GM23338 (cell line): ENCODE results near the gene NFATC1. TPM values are rescaled to one million over a fixed set of nuclear protein-coding genes. Genes with fewer than 3 reads are reported as not detected.

Experiments
- CREB1 ChIP-seq: fragments of 250-450 bp; sonication (Bioruptor Pico); IDR thresholded peaks from 2 replicates; pipeline ENCODE4 v1.5.0; 2020; ENCODE audit warnings: low read depth, mild to moderate bottlenecking, moderate library complexity
- CTCF ChIP-seq, 2 experiments: fragments of 200-600 bp in 1 of 2; sonication (generic) in 1 of 2; conservative IDR thresholded peaks; 2 replicates each; pipeline versions ENCODE4 v1.5.1 to v1.6.1; 2016 to 2017; ENCODE audit warnings: antibody characterized with exemption in 2 of 2, low read depth in 2 of 2, mild to moderate bottlenecking in 2 of 2, moderate library complexity in 1 of 2
- EZH2 ChIP-seq: fragments of 200-600 bp; sonication (generic); IDR thresholded peaks from one replicate; pipeline ENCODE4 v1.8.0; 2017; ENCODE audit warnings: antibody characterized with exemption, mild to moderate bottlenecking, low read depth; ENCODE audit not compliant: unreplicated experiment
- EZH2phosphoT487 ChIP-seq: fragments of 200-600 bp; sonication (generic); IDR thresholded peaks from one replicate; pipeline ENCODE4 v1.8.1; 2018; ENCODE audit warnings: antibody characterized with exemption; ENCODE audit not compliant: unreplicated experiment
- JUNB ChIP-seq: IDR thresholded peaks from one replicate; pipeline ENCODE4 v1.6.1; 2016; ENCODE audit warnings: antibody characterized with exemption; ENCODE audit not compliant: unreplicated experiment
- NANOG ChIP-seq: IDR thresholded peaks from 2 replicates; pipeline ENCODE4 v1.6.1; 2016; ENCODE audit warnings: antibody characterized with exemption, borderline replicate concordance
- POLR2AphosphoS5 ChIP-seq: IDR thresholded peaks from 2 replicates; pipeline ENCODE4 v1.6.1; 2016; ENCODE audit warnings: antibody characterized with exemption, low read depth
- REST ChIP-seq: IDR thresholded peaks from one replicate; pipeline ENCODE4 v1.6.1; 2018; ENCODE audit warnings: antibody characterized with exemption; ENCODE audit not compliant: unreplicated experiment
- STAT1 ChIP-seq: IDR thresholded peaks from one replicate; pipeline ENCODE4 v1.6.1; 2016; ENCODE audit warnings: antibody characterized with exemption; ENCODE audit not compliant: unreplicated experiment
- ZNF114 ChIP-seq: fragments of 250-450 bp; sonication (Bioruptor Pico); IDR thresholded peaks from 2 replicates; pipeline ENCODE4 v1.5.0; 2020; ENCODE audit warnings: mild to moderate bottlenecking, moderate library complexity
- ZNF331 ChIP-seq: fragments of 250-450 bp; sonication (Bioruptor Pico); IDR thresholded peaks from 2 replicates; pipeline ENCODE4 v1.5.0; 2020; ENCODE audit warnings: low read depth, mild to moderate bottlenecking, moderate library complexity
- ZNF462 ChIP-seq: fragments of 250-450 bp; sonication (Bioruptor Pico); IDR thresholded peaks from 2 replicates; pipeline ENCODE4 v1.5.0; 2020; ENCODE audit warnings: mild to moderate bottlenecking, moderate library complexity
- polyA plus RNA-seq: library from polyadenylated mRNA; unstranded; fragments of >200 nt; fragmentation: Nextera tagmentation; extraction: Ambion mirVana; gene quantifications from 2 replicates; pipeline ENCODE4 v1.2.1, GENCODE V29; 2016
- total RNA-seq: library from RNA; depleted of rRNA; stranded (reverse); fragments of >200 nt; shearing (Covaris generic); gene quantifications from 2 replicates; pipeline ENCODE4 v1.2.3, GENCODE V29; 2014

NFATC1 gene
- total and polyA plus RNA-seq, 2 experiments from 2014 or later: 3.9 to 6.4 TPM

GRCh38 chr18:79402209-79402576, 6.5 kb downstream of the NFATC1 start (continued):
- TF ChIP-seq ZNF462 (no peak), STAT1 (no peak), JUNB (no peak), EZH2phosphoT487 (no peak), EZH2 (no peak), POLR2AphosphoS5 (no peak), NANOG (no peak), REST (no peak), ZNF114 (CRISPR knock-in tag) (no peak), CTCF (conservative IDR thresholded peaks at IDR 0.05; ENCODE audit: low read depth in 2 of 2) (no peak), CREB1 (CRISPR knock-in tag) (no peak), ZNF331 (CRISPR knock-in tag) (no peak)
